ENCODE results near the gene CCDC9. TPM values are rescaled to one million over a fixed set of nuclear protein-coding genes. Genes with fewer than 3 reads are reported as not detected.
A peak's percentile ranks its signal among the peaks of the same experiment; 100 is the strongest.

The CCDC9 gene
- total and polyA plus RNA-seq, 2 of the 13 experiments (the other 11 are each of a cell fraction or from before 2014, with no cell fraction given) = 2.9 to 6.3 TPM

- TF ChIP-seq SRF (IDR thresholded peaks at IDR 0.05; ENCODE audit: low read depth, low read length) (peak; percentile 46; the same call in 1 of the 2 replicates), ZNF446 (CRISPR knock-in tag; IDR thresholded peaks at IDR 0.05) (no peak), ZNF644 (CRISPR knock-in tag; IDR thresholded peaks at IDR 0.05; ENCODE audit: low read depth) (no peak), ZNF501 (CRISPR knock-in tag; IDR thresholded peaks at IDR 0.05) (peak; percentile 84), ZFP82 (CRISPR knock-in tag; IDR thresholded peaks at IDR 0.05; ENCODE audit: borderline replicate concordance) (no peak), DPF2 (CRISPR knock-in tag; IDR thresholded peaks at IDR 0.05; ENCODE audit: borderline replicate concordance, low read depth) (no peak), ZNF7 (CRISPR knock-in tag; IDR thresholded peaks at IDR 0.05) (no peak), ZNF776 (CRISPR knock-in tag; IDR thresholded peaks at IDR 0.05) (no peak), ZNF567 (CRISPR knock-in tag; IDR thresholded peaks at IDR 0.05; ENCODE audit: borderline replicate concordance) (peak; percentile 35; the same call in 1 of the 2 replicates), ZSCAN21 (CRISPR knock-in tag; IDR thresholded peaks at IDR 0.05; ENCODE audit: borderline replicate concordance) (0 out of 2 replicates have a peak, but pooled peaks have one; percentile 24), ZNF574 (CRISPR knock-in tag; IDR thresholded peaks at IDR 0.05) (peak; percentile 90), HHEX (CRISPR knock-in tag; IDR thresholded peaks at IDR 0.05) (no peak), ARID2 (CRISPR knock-in tag; IDR thresholded peaks at IDR 0.05; ENCODE audit: borderline replicate concordance) (no peak), ZNF329 (CRISPR knock-in tag; IDR thresholded peaks at IDR 0.05; ENCODE audit: low read depth) (no peak), ZFP36L2 (CRISPR knock-in tag; IDR thresholded peaks at IDR 0.05) (no peak), FOXJ3 (CRISPR knock-in tag; IDR thresholded peaks at IDR 0.05; ENCODE audit: borderline replicate concordance) (no peak), KLF6 (CRISPR knock-in tag; IDR thresholded peaks at IDR 0.05) (no peak), IRF9 (CRISPR knock-in tag; IDR thresholded peaks at IDR 0.05; ENCODE audit: borderline replicate concordance) (peak; percentile 69; the same call in 1 of the 2 replicates), ZNF580 (CRISPR knock-in tag; IDR thresholded peaks at IDR 0.05; ENCODE audit: borderline replicate concordance, low read depth) (0 out of 2 replicates have a peak, but pooled peaks have one; percentile 28), CREM (IDR thresholded peaks at IDR 0.05) (peak; percentile 90), CREM (CRISPR knock-in tag; IDR thresholded peaks at IDR 0.05) (peak; percentile 70), TARDBP (CRISPR knock-in tag; IDR thresholded peaks at IDR 0.05) (peak; percentile 61; the same call in 1 of the 2 replicates)
These were observed at the start of gene CCDC9 (continued) for GRCh38 chr19:47255879-47256692.
